GM18505 (cell line): ENCODE data around the gene RAG2.

Source experiments
- ATAC-seq: cut with Tn5 transposase; IDR thresholded peaks from one replicate; pipeline ENCODE4 v1.9.1; 2021; ENCODE audit not compliant: unreplicated experiment
- POLR2A ChIP-seq: IDR thresholded peaks from 4 replicates; pipeline ENCODE4 v1.6.1; 2011; ENCODE audit warnings: borderline replicate concordance; ENCODE audit not compliant: insufficient read depth, insufficient read length; ENCODE audit errors: extremely low read depth

The RAG2 gene

DNA sequence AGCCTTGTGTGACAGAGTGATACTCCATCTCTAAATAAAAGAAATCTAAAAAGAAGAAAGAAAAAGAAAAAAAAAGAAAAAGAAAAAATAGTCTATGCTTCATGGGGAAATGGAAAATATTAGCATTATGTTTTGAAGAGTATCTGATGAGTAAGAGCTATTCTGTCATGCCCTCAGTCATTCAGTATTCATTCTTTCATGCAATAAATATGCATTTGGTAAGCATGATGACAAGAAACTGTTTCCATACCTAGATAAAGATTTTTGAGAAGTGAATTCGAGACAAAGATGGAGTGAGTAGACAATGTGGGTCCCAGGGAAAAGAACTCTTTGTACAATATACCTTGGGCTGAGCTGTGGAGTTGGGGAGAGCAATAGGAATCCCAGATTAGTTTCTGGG is 9.9 kb downstream of the RAG2 start:
- TF ChIP-seq POLR2A: no peak
- no peak for ATAC-seq

DNA sequence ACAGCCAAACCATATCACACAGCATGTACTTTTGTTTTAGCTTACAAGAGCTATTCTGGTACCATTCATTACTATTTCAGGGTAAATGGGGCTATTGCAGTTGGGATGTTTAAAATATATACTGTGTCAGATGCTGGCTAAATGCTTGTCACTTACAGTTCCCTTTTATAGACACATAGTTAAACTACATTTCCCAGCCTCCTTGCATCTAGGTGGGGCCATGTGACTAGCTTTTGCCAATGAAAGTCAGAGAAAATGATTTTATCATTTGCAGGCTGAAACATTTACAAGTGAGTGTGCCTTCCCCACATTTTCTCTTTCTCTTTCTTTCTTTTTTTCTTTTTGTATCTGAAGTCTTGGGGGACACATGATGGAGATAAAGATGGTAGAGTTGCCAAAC is 11.5 kb downstream of the RAG2 start:
- ATAC-seq: no peak

DNA sequence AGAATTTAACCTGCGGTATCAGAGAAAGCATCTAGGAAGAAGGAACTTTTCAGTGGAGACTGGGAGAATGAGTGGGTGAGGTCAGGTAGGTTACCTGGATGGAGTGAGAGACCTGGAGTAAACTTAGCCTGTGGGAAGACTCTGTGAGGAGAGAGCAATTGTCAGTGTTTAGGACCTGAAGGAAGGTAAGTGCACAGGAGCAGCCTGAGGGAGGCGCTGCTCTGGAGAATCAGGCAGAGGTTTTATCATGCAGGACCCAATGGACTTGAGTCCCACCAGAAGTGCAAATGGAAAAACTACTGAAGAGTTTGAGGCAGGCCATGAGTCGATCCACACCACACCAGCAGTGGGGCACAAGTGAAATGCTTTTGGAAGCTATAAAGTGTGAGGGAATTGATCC is 14.4 kb downstream of the RAG2 start:
- TF ChIP-seq POLR2A: no peak

More for the DNA sequence above, 11.5 kb downstream of the RAG2 start:
- no peak for TF ChIP-seq POLR2A

DNA sequence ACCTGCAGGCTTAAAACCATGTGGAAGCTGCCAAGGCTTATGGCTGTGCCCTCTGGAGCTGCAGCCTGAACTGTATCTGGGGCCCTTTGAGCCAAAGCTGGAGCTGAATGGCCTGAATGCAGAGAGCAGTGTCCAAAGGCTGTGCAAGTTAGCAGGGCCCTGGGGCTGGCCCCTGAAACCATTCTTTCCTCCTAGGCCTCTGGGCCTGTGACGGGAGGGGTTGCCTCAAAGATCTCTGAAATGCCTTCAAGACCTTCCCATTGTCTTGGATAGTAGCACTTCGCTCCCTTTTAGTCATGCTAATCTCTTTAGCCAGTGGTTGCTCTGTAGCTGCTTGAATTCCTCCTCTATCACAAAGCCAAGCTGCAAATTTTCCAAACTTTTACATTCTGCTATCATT is 16.5 kb downstream of the RAG2 start:
- no peak for TF ChIP-seq POLR2A
- ATAC-seq: no peak

More for the DNA sequence above, 14.4 kb downstream of the RAG2 start:
- no peak for ATAC-seq

DNA sequence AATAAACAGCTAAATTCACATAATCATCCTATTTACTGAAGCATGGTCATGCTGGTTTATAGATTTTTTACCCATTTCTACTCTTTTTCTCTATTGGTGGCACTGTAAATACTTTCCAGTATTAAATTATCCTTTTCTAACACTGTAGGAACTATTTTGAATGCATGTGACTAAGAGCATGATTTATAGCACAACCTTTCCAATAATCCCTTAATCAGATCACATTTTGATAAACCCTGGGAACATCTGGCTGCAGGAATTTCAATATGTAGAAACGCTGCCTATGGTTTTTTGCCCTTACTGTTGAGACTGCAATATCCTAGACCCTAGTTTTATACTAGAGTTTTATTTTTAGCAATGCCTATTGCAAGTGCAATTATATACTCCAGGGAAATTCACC is 19.6 kb downstream of the RAG2 start:
- TF ChIP-seq POLR2A: no peak
- no peak for ATAC-seq

DNA sequence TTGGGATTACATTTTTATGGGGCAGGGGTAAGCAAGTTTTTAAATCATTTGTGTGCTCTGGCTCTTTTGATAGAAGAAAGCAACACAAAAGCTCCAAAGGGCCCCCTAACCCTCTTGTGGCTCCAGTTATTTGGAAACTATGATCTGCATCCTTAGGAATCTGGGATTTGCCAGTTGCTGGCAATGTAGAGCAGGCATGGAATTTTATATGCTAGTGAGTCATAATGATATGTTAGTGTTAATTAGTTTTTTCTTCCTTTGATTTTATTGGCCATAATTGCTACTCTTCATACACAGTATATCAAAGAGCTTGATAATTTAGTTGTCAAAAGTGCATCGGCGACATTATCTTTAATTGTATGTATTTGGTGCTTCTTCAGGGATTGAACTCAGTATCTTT is 20.2 kb downstream of the RAG2 start:
- ATAC-seq: no peak
- TF ChIP-seq POLR2A: no peak

DNA sequence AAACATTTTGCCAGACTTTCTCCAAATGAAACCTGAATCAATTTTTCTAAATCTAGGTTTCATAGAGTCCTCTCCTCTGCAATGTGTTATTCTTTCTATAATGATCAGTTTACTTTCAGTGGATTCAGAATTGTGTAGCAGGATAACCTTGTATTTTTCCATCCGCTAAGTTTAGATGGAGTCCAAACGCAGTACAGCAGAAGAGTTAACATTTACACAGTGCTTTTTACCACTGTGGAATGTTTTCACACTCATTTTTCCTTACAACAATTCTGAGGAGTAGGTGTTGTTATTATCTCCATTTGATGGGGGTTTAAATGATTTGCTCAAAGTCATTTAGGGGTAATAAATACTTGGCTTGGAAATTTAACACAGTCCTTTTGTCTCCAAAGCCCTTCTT is 20.7 kb downstream of the RAG2 start:
- ATAC-seq: no peak

DNA sequence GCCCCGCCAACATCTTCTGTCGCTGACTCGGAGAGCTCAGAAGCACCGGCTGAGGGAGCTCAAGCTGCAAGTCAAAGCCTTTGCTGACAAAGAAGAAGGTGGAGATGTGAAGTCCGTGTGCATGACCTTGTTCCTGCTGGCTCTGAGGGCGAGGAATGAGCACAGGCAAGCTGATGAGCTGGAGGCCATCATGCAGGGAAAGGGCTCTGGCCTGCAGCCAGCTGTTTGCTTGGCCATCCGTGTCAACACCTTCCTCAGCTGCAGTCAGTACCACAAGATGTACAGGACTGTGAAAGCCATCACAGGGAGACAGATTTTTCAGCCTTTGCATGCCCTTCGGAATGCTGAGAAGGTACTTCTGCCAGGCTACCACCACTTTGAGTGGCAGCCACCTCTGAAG is 23.6 kb downstream of the RAG2 start:
- no peak for TF ChIP-seq POLR2A
- no peak for ATAC-seq

More for the DNA sequence above, 20.7 kb downstream of the RAG2 start:
- no peak for TF ChIP-seq POLR2A

DNA sequence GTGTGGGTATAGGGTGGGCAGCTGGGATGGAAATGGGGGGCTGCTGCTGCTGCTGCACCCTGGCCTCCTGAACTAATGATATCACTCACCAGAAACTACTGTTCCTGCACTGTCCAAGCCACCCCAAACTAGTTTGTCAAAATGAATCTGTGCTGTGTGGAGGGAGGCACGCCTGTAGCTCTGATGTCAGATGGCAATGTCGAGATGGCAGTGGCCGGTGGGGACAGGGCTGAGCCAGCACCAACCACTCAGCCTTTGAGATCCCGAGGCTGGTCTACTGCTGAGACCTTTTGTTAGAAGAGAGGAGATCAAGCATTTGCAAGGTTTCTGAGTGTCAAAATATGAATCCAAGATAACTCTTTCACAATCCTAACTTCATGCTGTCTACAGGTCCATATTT is 28.9 kb downstream of the RAG2 start:
- TF ChIP-seq POLR2A: no peak
- no peak for ATAC-seq

DNA sequence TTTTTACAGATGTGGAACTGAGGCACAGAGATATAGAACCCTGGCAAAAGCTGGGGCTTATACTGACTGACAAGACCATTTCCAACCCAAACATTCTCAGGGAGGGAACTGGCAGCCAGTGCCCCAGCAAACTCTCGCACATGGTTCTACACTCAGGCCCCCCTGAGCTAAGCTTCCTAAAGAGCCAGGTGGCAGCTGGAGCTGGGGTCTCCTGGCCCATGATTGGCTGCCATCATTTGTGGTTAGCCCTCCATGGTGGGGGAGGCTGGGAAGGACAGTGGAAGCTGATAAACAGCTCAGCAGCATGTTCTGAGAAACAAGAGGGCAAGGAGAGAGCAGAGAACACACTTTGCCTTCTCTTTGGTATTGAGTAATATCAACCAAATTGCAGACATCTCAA is 30.3 kb downstream of the RAG2 start, which contains the start of gene RAG1:
Gene RAG1 (plus strand): TSS at position 314 of the 400 bp plus-strand sequence. CDS start 5,298 bp downstream, outside the sequence.
- no peak for ATAC-seq
- TF ChIP-seq POLR2A: no peak

DNA sequence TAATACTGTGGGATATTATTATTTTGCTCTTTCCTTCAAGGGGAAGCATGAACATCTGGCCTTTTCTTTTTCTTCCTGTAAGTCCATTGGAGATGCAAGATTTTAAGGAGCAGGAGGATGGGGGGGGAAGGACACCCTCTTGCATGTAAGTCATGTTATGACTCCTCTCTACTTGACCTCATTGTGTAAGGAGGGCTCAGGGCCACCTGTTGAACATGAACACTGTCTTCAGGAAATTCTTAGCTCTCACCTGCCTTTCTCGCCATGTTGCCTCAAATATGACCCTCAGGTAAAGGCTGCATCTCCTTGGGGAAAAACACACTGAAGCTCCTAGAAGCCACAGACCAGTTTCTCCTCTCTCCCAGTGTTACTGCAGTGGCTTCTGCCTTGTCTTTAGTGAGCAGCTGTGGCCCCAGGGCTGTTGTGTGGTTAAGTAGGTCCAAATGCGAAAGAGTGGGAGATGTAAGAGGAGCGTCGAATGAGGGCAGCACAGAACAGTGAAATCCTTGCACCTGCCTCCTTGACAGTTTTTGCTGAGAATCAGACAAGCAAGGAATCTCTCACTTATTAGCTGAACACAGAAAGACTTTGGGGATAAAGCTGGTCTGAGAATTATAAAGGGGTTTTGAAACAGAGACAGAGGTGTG is 31.5 kb downstream of the RAG2 start:
- TF ChIP-seq POLR2A: no peak
- no peak for ATAC-seq

DNA sequence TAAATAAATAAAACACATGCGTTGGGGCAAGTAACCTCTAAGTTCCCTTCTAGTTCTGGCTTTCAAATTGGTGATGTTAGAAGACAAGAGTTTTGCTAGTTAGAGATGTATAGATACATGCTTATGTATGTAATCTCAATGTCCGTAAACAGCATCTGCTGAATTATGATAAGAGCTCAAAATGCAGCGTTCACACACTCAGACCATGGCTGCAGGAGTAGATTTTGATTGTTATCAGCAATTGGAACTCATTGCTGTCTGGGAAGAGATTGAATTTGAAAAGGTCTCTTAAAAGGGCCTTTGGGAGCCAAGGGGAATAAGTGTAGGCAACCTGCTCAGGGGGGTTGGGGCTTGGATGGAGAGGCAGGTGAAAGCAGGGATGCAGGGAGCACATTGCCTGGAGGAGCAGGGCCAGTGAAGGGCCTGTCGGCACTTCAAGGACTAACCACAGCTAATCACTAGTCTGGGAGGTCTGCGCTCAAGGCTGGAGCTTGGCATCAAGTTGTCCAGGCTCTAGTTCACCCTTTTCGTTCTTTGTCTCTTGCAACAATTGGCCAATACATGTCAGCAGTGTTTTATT is 32.9 kb downstream of the RAG2 start:
- ATAC-seq: no peak

DNA sequence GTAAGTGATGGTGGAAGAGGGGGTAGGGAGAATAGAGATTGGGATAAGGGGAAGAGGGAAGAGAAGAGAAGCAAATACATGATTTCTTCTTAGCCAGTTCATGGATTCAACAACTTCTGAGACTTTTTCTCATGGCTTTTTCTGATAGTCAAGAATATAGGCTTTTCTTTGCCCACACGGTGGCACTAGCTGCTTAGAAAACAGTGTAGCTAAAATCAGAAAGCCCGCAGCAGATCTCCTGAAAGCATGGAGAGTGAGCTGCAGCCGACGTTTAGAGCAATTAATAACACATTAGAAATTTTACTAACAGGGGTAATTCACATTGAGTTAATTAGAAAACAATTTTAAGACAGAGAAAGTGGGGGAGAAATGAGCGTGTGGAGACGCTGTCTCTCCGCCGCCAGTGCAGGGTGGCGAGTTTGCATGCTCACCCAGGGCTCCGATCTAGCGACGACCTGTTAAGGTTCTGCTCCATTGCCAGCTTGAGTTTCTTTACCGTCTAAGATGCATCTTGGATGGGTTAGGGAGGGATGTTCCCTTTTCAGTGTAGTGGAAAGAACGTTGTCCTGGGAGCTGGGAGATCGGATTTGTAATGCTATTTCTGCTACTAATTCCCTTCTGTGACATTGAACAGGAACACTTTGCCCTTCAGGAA is 33.5 kb downstream of the RAG2 start:
- peak; percentile 70 for ATAC-seq
- TF ChIP-seq POLR2A: no peak

More for the DNA sequence above, 32.9 kb downstream of the RAG2 start:
- no peak for TF ChIP-seq POLR2A
